Activated CD4-positive, alpha-beta T cell treated with anti-CD3 and anti-CD28 coated beads, Interleukin-10, Interleukin-2, amounts not matched to agents 100 ng/mL and 50 ng/mL, durations not matched to agents 16 hours and 8 hours (primary cell): ENCODE data around the gene PIGX.

ENCODE experiments used
- DNase-seq: peaks from one replicate; pipeline ENCODE4 v3.0.0-alpha.2; 2020

Gene PIGX

GRCh38 chr3:196763179-196763578 is 51.0 kb downstream of the PIGX start:
- DNase-seq, result no peak

GRCh38 chr3:196765454-196765853 is 53.3 kb downstream of the PIGX start:
- DNase-seq, result no peak

- no peak for DNase-seq
Measured at GRCh38 chr3:196771067-196771466, 58.9 kb downstream of the PIGX start.

GRCh38 chr3:196772102-196772501 is 59.9 kb downstream of the PIGX start:
- DNase-seq, result no peak

GRCh38 chr3:196772897-196773296 is 60.7 kb downstream of the PIGX start:
- DNase-seq, result no peak

- peak; percentile 45 for DNase-seq
Measured at GRCh38 chr3:196774191-196774820, 62.1 kb downstream of the PIGX start.

GRCh38 chr3:196774848-196775422 is 62.8 kb downstream of the PIGX start:
- no peak for DNase-seq

- DNase-seq, result no peak
Measured at GRCh38 chr3:196775938-196776337, 63.8 kb downstream of the PIGX start.

- DNase-seq, result no peak
Measured at GRCh38 chr3:196777836-196778235, 65.7 kb downstream of the PIGX start.

GRCh38 chr3:196778755-196779154 is 66.6 kb downstream of the PIGX start:
- DNase-seq, result no peak

- no peak for DNase-seq
Measured at GRCh38 chr3:196782511-196782910, 70.3 kb downstream of the PIGX start.
